Calu3 (cell line): ENCODE measurements around the gene TMC5. TPM values are rescaled to one million over a fixed set of nuclear protein-coding genes. Genes with fewer than 3 reads are reported as not detected.

Source experiments
- BruUV-seq: library from RNA; stranded (reverse); fragments of 400-500 nt; replicated peaks from 2 replicates; lab custom pipeline; 2021; lab: Mats Ljungman, UMichigan
- CTCF ChIA-PET: fragments of 300-600 bp; sonication (Branson Sonifier 250); formaldehyde crosslinking; loops from one replicate; lab custom pipeline; 2022; ENCODE audit warnings: antibody characterized with exemption; lab: Charles Lee
- DNase-seq: peaks from one replicate; pipeline ENCODE4 v3.0.0; 2022
- H3K27ac Mint-ChIP-seq: one replicate; pipeline ENCODE4 v1.8.0; 2022; ENCODE audit warnings: mixed read lengths; ENCODE audit not compliant: unreplicated experiment
- H3K27me3 Mint-ChIP-seq: one replicate; pipeline ENCODE4 v1.8.0; 2022; ENCODE audit warnings: mixed read lengths; ENCODE audit not compliant: unreplicated experiment
- H3K36me3 Mint-ChIP-seq: one replicate; pipeline ENCODE4 v1.8.0; 2022; ENCODE audit warnings: mild to moderate bottlenecking, moderate library complexity, mixed read lengths; ENCODE audit not compliant: insufficient read depth, unreplicated experiment
- H3K4me1 Mint-ChIP-seq: one replicate; pipeline ENCODE4 v1.8.0; 2022; ENCODE audit warnings: mild to moderate bottlenecking, low read depth, mixed read lengths; ENCODE audit not compliant: unreplicated experiment
- H3K4me3 Mint-ChIP-seq: one replicate; pipeline ENCODE4 v1.8.0; 2022; ENCODE audit warnings: mild to moderate bottlenecking, low read depth, moderate library complexity, mixed read lengths; ENCODE audit not compliant: unreplicated experiment
- H3K9me3 Mint-ChIP-seq: one replicate; pipeline ENCODE4 v1.8.0; 2022; ENCODE audit warnings: low read depth, mixed read lengths; ENCODE audit not compliant: unreplicated experiment
- CTCF ChIP-seq: fragments of 200-600 bp; IDR thresholded peaks from one replicate; pipeline ENCODE4 v1.8.0; 2022; ENCODE audit warnings: antibody characterized with exemption; ENCODE audit not compliant: unreplicated experiment
- intact Hi-C: fragments of 100-400 bp; cut with micrococcal nuclease; formaldehyde crosslinking; loops from one replicate; pipeline ENCODE4 v1.10.0; 2022; ENCODE audit not compliant: unreplicated experiment
- total RNA-seq: library from RNA; stranded (reverse); gene quantifications from 2 replicates; pipeline ENCODE4 v1.2.3, GENCODE V29; 2022

Gene TMC5
- total RNA-seq, 1 experiment from 2014 or later, result 117 TPM

- Mint-ChIP-seq H3K36me3 (peaks cover 63% of the 10 kb centered on the region), H3K27ac (peak overlapping the region; percentile 19), H3K4me1 (no peaks in the 10 kb centered on the region), H3K27me3 (no peaks in the 10 kb centered on the region), H3K9me3 (no peaks in the 10 kb centered on the region), H3K4me3 (no peak overlapping the region)
- intact Hi-C loops, result no loop called here
- no peak for DNase-seq
- no peak for TF ChIP-seq CTCF
- CTCF ChIA-PET, result no interaction called here
- no TSS peak for BruUV-seq
These were observed 41.2 kb downstream of the TMC5 start for GRCh38 chr16:19458722-19459379.

GRCh38 chr16:19460397-19460796, 42.7 kb downstream of the TMC5 start:
- Mint-ChIP-seq H3K36me3 (peaks cover 79% of the 10 kb centered on the region), H3K27ac (no peak overlapping the region), H3K4me1 (no peaks in the 10 kb centered on the region), H3K27me3 (no peaks in the 10 kb centered on the region), H3K9me3 (no peaks in the 10 kb centered on the region), H3K4me3 (no peak overlapping the region)
- no peak for DNase-seq
- TF ChIP-seq CTCF, result no peak
- intact Hi-C loops, result no loop called here
- BruUV-seq, result TSS peak; percentile 26
- CTCF ChIA-PET, result no interaction called here

GRCh38 chr16:19463468-19464315, 46.0 kb downstream of the TMC5 start:
- Mint-ChIP-seq H3K9me3 (no peaks in the 10 kb centered on the region), H3K36me3 (peaks cover 95% of the 10 kb centered on the region), H3K4me1 (no peaks in the 10 kb centered on the region), H3K27me3 (no peaks in the 10 kb centered on the region), H3K27ac (no peak overlapping the region), H3K4me3 (no peak overlapping the region)
- intact Hi-C loops, result no loop called here
- TF ChIP-seq CTCF, result no peak
- BruUV-seq, result no TSS peak
- CTCF ChIA-PET, result interaction anchor here (0.6 kb wide), 1 partner anchor 206 kb away, joined by 3 read pairs; no protein-coding TSS in a partner anchor
- no peak for DNase-seq

- DNase-seq, result no peak
- BruUV-seq, result no TSS peak
- H3K36me3 Mint-ChIP-seq, result peaks cover 90% of the 10 kb centered on the region
- H3K9me3 Mint-ChIP-seq, result no peaks in the 10 kb centered on the region
- CTCF ChIA-PET, result no interaction called here
- no peaks in the 10 kb centered on the region for H3K27me3 Mint-ChIP-seq
- no peaks in the 10 kb centered on the region for H3K4me1 Mint-ChIP-seq
- H3K4me3 Mint-ChIP-seq, result no peak overlapping the region
- intact Hi-C loops, result no loop called here
- peak overlapping the region; percentile 43 for H3K27ac Mint-ChIP-seq
- TF ChIP-seq CTCF, result no peak
These were observed 50.6 kb downstream of the TMC5 start for GRCh38 chr16:19468300-19468699.
